ENCODE data around the gene CCDC87.

DNA sequence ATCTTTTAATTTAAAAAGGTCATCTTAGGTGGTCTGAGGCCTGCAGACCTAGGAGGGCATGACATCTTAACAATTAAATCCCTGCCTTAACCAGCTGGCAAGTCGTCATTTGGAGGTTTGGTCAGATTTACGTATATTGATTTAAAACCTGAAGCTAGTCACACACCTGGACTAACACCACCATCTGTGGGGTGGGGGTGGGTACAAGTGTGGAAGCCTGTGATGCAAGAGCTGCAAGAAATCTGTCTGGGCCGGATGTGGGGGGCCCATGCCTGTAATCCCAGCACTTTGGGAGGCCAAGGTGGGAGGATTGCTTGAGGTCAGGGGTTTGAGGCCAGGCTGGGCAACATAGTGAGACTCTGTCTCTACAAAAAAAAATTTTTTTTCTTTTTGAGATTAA is 11.6 kb downstream of the CCDC87 start:
- TF ChIP-seq, protein P1, sequence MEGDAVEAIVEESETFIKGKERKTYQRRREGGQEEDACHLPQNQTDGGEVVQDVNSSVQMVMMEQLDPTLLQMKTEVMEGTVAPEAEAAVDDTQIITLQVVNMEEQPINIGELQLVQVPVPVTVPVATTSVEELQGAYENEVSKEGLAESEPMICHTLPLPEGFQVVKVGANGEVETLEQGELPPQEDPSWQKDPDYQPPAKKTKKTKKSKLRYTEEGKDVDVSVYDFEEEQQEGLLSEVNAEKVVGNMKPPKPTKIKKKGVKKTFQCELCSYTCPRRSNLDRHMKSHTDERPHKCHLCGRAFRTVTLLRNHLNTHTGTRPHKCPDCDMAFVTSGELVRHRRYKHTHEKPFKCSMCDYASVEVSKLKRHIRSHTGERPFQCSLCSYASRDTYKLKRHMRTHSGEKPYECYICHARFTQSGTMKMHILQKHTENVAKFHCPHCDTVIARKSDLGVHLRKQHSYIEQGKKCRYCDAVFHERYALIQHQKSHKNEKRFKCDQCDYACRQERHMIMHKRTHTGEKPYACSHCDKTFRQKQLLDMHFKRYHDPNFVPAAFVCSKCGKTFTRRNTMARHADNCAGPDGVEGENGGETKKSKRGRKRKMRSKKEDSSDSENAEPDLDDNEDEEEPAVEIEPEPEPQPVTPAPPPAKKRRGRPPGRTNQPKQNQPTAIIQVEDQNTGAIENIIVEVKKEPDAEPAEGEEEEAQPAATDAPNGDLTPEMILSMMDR (conservative IDR thresholded peaks at IDR 0.05; ENCODE audit: low read depth in 2 of 2) = no peak
- TF ChIP-seq POLR2AphosphoS5 (IDR thresholded peaks at IDR 0.05; ENCODE audit: low read depth) = no peak
